Measurements from ENCODE around the gene NRF1. TPM values are rescaled to one million over a fixed set of nuclear protein-coding genes. Genes with fewer than 3 reads are reported as not detected.
"Not testable (repeated sequence)": the region's sequence is repeated elsewhere in the genome, so short reads cannot be mapped to it uniquely, and the experiment has no call there.

Gene NRF1
- total RNA-seq, 1 donor from 2014 or later = 8.7 TPM

- intact Hi-C loops (cut with micrococcal nuclease) = no loop called here
- ATAC-seq (no peak), DNase-seq (peak; percentile 52)
These were observed 173.5 kb downstream of the NRF1 start for GRCh38 chr7:129784783-129785684.

GRCh38 chr7:129785685-129786514 is 174.4 kb downstream of the NRF1 start:
- intact Hi-C loops (cut with micrococcal nuclease) = no loop called here
- no peak for DNase-seq
- ATAC-seq = no peak

- no peak for ATAC-seq
- no peak for DNase-seq
- intact Hi-C loops (cut with micrococcal nuclease) = no loop called here
These were observed 175.5 kb downstream of the NRF1 start for GRCh38 chr7:129786825-129787563.

- intact Hi-C loops (cut with micrococcal nuclease) = no loop called here
- no peak for ATAC-seq
- no peak for DNase-seq
These were observed 177.5 kb downstream of the NRF1 start for GRCh38 chr7:129789000-129789399.

GRCh38 chr7:129789652-129790051 is 178.1 kb downstream of the NRF1 start:
- intact Hi-C loops (cut with micrococcal nuclease) = no loop called here
- DNase-seq = no peak
- ATAC-seq = no peak

- DNase-seq (no peak), ATAC-seq (no peak)
- intact Hi-C loops (cut with micrococcal nuclease) = no loop called here
These were observed 178.6 kb downstream of the NRF1 start for GRCh38 chr7:129790136-129790535.

- ATAC-seq = no peak
- intact Hi-C loops (cut with micrococcal nuclease) = no loop called here
- DNase-seq = no peak
These were observed 181.2 kb downstream of the NRF1 start for GRCh38 chr7:129792721-129793120.

GRCh38 chr7:129793506-129794310 is 182.2 kb downstream of the NRF1 start:
- no peak for ATAC-seq
- intact Hi-C loops (cut with micrococcal nuclease) = no loop called here
- DNase-seq = no peak

GRCh38 chr7:129794461-129794860 is 182.9 kb downstream of the NRF1 start:
- intact Hi-C loops (cut with micrococcal nuclease); DNase-seq; ATAC-seq: not testable (repeated sequence)

- ATAC-seq (no peak), DNase-seq (no peak)
- intact Hi-C loops (cut with micrococcal nuclease) = no loop called here
These were observed 184.8 kb downstream of the NRF1 start for GRCh38 chr7:129796186-129796775.

- DNase-seq (no peak), ATAC-seq (no peak)
- intact Hi-C loops (cut with micrococcal nuclease) = no loop called here
These were observed 185.8 kb downstream of the NRF1 start for GRCh38 chr7:129797214-129797789.

GRCh38 chr7:129798616-129799349 is 187.3 kb downstream of the NRF1 start:
- DNase-seq (no peak), ATAC-seq (no peak)
- intact Hi-C loops (cut with micrococcal nuclease) = no loop called here

- intact Hi-C loops (cut with micrococcal nuclease) = no loop called here
- ATAC-seq (no peak), DNase-seq (no peak)
These were observed 187.9 kb downstream of the NRF1 start for GRCh38 chr7:129799350-129799955.

GRCh38 chr7:129800901-129801300 is 189.4 kb downstream of the NRF1 start:
- intact Hi-C loops (cut with micrococcal nuclease) = no loop called here
- DNase-seq = no peak
- no peak for ATAC-seq

- intact Hi-C loops (cut with micrococcal nuclease) = no loop called here
- ATAC-seq (no peak), DNase-seq (no peak)
These were observed 190.4 kb downstream of the NRF1 start for GRCh38 chr7:129801882-129802281.

GRCh38 chr7:129803546-129804081 is 192.1 kb downstream of the NRF1 start:
- DNase-seq = no peak
- no peak for ATAC-seq
- intact Hi-C loops (cut with micrococcal nuclease) = no loop called here
